ENCODE results near the gene NRXN3. TPM values are rescaled to one million over a fixed set of nuclear protein-coding genes. Genes with fewer than 3 reads are reported as not detected.

Gene NRXN3
- total RNA-seq, 1 experiment from 2014 or later, result not detected

GRCh38 chr14:79730953-79731352 is 1560.8 kb downstream of the NRXN3 start:
- Histone ChIP-seq H3K4me3 (replicated peaks in 1 of 2; ENCODE audit: low read depth in 1 of 2, low read length in 2 of 2) (no peak overlapping the region), H3K79me2 (ENCODE audit: insufficient read depth, low read length) (no peaks in the 10 kb centered on the region), H3K9ac (ENCODE audit: low read length) (no peak overlapping the region), H3K4me1 (ENCODE audit: control insufficient read depth in 1 of 2, insufficient read depth in 2 of 2, low read length in 2 of 2) (no peaks in the 10 kb centered on the region), H3K9me3 (ENCODE audit: control insufficient read depth in 1 of 2, insufficient read depth in 1 of 2, low read depth in 1 of 2, low read length in 2 of 2) (peaks cover 9 to 19% of the 10 kb centered on the region in 2 experiments; a peak in 2 of 4 replicates), H2AFZ (ENCODE audit: low read depth, low read length, poor library complexity, severe bottlenecking) (no peak overlapping the region), H3K27me3 (ENCODE audit: insufficient read depth, low read length) (no peaks in the 10 kb centered on the region), H3K27ac (ENCODE audit: low read depth, low read length) (no peak overlapping the region), H3K4me2 (ENCODE audit: low read length) (no peak overlapping the region), H4K20me1 (ENCODE audit: insufficient read depth) (no peaks in the 10 kb centered on the region), H3K9me2 (ENCODE audit: insufficient read depth) (no peaks in the 10 kb centered on the region), H3K36me3 (ENCODE audit: control insufficient read depth in 1 of 2, insufficient read depth in 2 of 2, low read length in 2 of 2) (no peaks in the 10 kb centered on the region)
- ChIA-PET RAD21 (ENCODE audit: low non-redundant PET in 1 of 2, low total read pairs in 2 of 2, uncharacterized antibody in 2 of 2, unreplicated experiment in 2 of 2) (no interaction called here), CTCF (no interaction called here), POLR2A (no interaction called here)
- intact Hi-C loops (cut with micrococcal nuclease), result no loop called here
- TF ChIP-seq ZFX (IDR thresholded peaks at IDR 0.05) (no peak), ELF1 (IDR thresholded peaks at IDR 0.05; ENCODE audit: borderline replicate concordance, low read depth) (no peak), POLR2A (IDR thresholded peaks at IDR 0.05; ENCODE audit: borderline replicate concordance, extremely low read depth, insufficient read depth, insufficient read length) (no peak), CEBPB (IDR thresholded peaks at IDR 0.05; ENCODE audit: low read depth) (no peak), SP1 (IDR thresholded peaks at IDR 0.05; ENCODE audit: low read depth) (no peak), TCF7L2 (IDR thresholded peaks at IDR 0.05; ENCODE audit: borderline replicate concordance, extremely low read depth, insufficient read depth, insufficient read length) (no peak), CTCF (IDR thresholded peaks at IDR 0.05 in 2 of 3, conservative IDR thresholded peaks at IDR 0.05 in 1 of 3; ENCODE audit: borderline replicate concordance in 1 of 3, insufficient read depth in 1 of 3, low read depth in 2 of 3, low read length in 2 of 3) (no peak)
- DNase-seq (ENCODE audit: low read depth, low spot score), result no peak
- ATAC-seq, result no peak
- BruUV-seq (replicated peaks), result no TSS peak

GRCh38 chr14:79732911-79733655 is 1562.9 kb downstream of the NRXN3 start:
- H3K4me1 ChIP-seq (ENCODE audit: control insufficient read depth in 1 of 2, insufficient read depth in 2 of 2, low read length in 2 of 2), result no peaks in the 10 kb centered on the region
- no peaks in the 10 kb centered on the region for H3K36me3 ChIP-seq (ENCODE audit: control insufficient read depth in 1 of 2, insufficient read depth in 2 of 2, low read length in 2 of 2)
- H3K9me3 ChIP-seq (ENCODE audit: control insufficient read depth in 1 of 2, insufficient read depth in 1 of 2, low read depth in 1 of 2, low read length in 2 of 2), result peaks cover 9 to 20% of the 10 kb centered on the region in 2 experiments; a peak in 2 of 4 replicates
- no peak overlapping the region for H3K4me3 ChIP-seq (replicated peaks in 1 of 2; ENCODE audit: low read depth in 1 of 2, low read length in 2 of 2)
- no peak for ATAC-seq
- RAD21 ChIA-PET (ENCODE audit: low non-redundant PET in 1 of 2, low total read pairs in 2 of 2, uncharacterized antibody in 2 of 2, unreplicated experiment in 2 of 2), result no interaction called here
- no peak overlapping the region for H2AFZ ChIP-seq (ENCODE audit: low read depth, low read length, poor library complexity, severe bottlenecking)
- CTCF ChIA-PET, result no interaction called here
- H3K79me2 ChIP-seq (ENCODE audit: insufficient read depth, low read length), result no peaks in the 10 kb centered on the region
- H3K9ac ChIP-seq (ENCODE audit: low read length), result no peak overlapping the region
- no peak overlapping the region for H3K27ac ChIP-seq (ENCODE audit: low read depth, low read length)
- no peaks in the 10 kb centered on the region for H4K20me1 ChIP-seq (ENCODE audit: insufficient read depth)
- H3K9me2 ChIP-seq (ENCODE audit: insufficient read depth), result no peaks in the 10 kb centered on the region
- POLR2A ChIA-PET, result no interaction called here
- H3K4me2 ChIP-seq (ENCODE audit: low read length), result no peak overlapping the region
- DNase-seq (ENCODE audit: low read depth, low spot score), result no peak
- no peaks in the 10 kb centered on the region for H3K27me3 ChIP-seq (ENCODE audit: insufficient read depth, low read length)
- BruUV-seq (replicated peaks), result no TSS peak
- intact Hi-C loops (cut with micrococcal nuclease), result no loop called here
- TF ChIP-seq ELF1 (IDR thresholded peaks at IDR 0.05; ENCODE audit: borderline replicate concordance, low read depth) (no peak), ATF3 (IDR thresholded peaks at IDR 0.05) (no peak), SIN3A (IDR thresholded peaks at IDR 0.05; ENCODE audit: low read depth) (no peak), EZH2 (IDR thresholded peaks at IDR 0.05) (no peak), POLR2A (IDR thresholded peaks at IDR 0.05; ENCODE audit: borderline replicate concordance, extremely low read depth, insufficient read depth, insufficient read length) (no peak), EGR1 (IDR thresholded peaks at IDR 0.05; ENCODE audit: low read depth) (no peak), JUND (IDR thresholded peaks at IDR 0.05) (no peak), TCF7L2 (IDR thresholded peaks at IDR 0.05; ENCODE audit: borderline replicate concordance, extremely low read depth, insufficient read depth, insufficient read length) (no peak), ZNF274 (IDR thresholded peaks at IDR 0.05; ENCODE audit: low read depth, low read length) (no peak), CTCF (IDR thresholded peaks at IDR 0.05 in 2 of 3, conservative IDR thresholded peaks at IDR 0.05 in 1 of 3; ENCODE audit: borderline replicate concordance in 1 of 3, insufficient read depth in 1 of 3, low read depth in 2 of 3, low read length in 2 of 3) (no peak), SRF (IDR thresholded peaks at IDR 0.05; ENCODE audit: low read depth) (no peak)

Measured in HCT116 (cell line).